ENCODE measurements around the gene IGFLR1. TPM values are rescaled to one million over a fixed set of nuclear protein-coding genes. Genes with fewer than 3 reads are reported as not detected.

IGFLR1 gene
- total RNA-seq, 1 experiment from 2014 or later: 4.9 TPM

- no peaks in the 10 kb centered on the region for H3K9me3 ChIP-seq (ENCODE audit: low read depth, low read length, poor library complexity, severe bottlenecking)
- no peak overlapping the region for H3K27ac ChIP-seq (ENCODE audit: low read depth, low read length, poor library complexity, severe bottlenecking)
- DNase-seq (ENCODE audit: low spot score): no peak
- TF ChIP-seq EZH2 (IDR thresholded peaks at IDR 0.05; ENCODE audit: borderline replicate concordance, low read depth, low read length, poor library complexity, severe bottlenecking) (no peak), CTCF (conservative IDR thresholded peaks at IDR 0.05; ENCODE audit: low read depth, low read length) (no peak)
- CTCF ChIA-PET: no interaction called here
- H3K36me3 ChIP-seq (ENCODE audit: insufficient read depth, low read length, poor library complexity, severe bottlenecking): no peaks in the 10 kb centered on the region
- intact Hi-C loops (cut with micrococcal nuclease; ENCODE audit: unreplicated experiment): no loop called here
- POLR2A ChIA-PET (ENCODE audit: low non-redundant PET): interaction anchor here (0.5 kb wide), 1 partner anchor 25 kb away, joined by 3 read pairs; no protein-coding TSS in a partner anchor
- no peaks in the 10 kb centered on the region for H3K4me1 ChIP-seq (ENCODE audit: insufficient read depth, low read length, poor library complexity, severe bottlenecking)
- H3K27me3 ChIP-seq (replicated peaks; ENCODE audit: insufficient read depth, low read depth, low read length, poor library complexity): no peaks in the 10 kb centered on the region
- H3K4me3 ChIP-seq (ENCODE audit: low read depth, low read length, poor library complexity, severe bottlenecking): no peak overlapping the region
- no TSS peak for BruUV-seq (replicated peaks)
These were observed 45.4 kb downstream of the IGFLR1 start for GRCh38 chr19:35696835-35697234.

GRCh38 chr19:35695895-35696422 lies 46.3 kb downstream of the IGFLR1 start:
- no peaks in the 10 kb centered on the region for H3K4me1 ChIP-seq (ENCODE audit: insufficient read depth, low read length, poor library complexity, severe bottlenecking)
- DNase-seq (ENCODE audit: low spot score): no peak
- CTCF ChIA-PET: interaction anchor here (1.4 kb wide), 1 partner anchor 45 kb away, joined by 14 read pairs; no protein-coding TSS in a partner anchor
- BruUV-seq (replicated peaks): no TSS peak
- TF ChIP-seq CTCF (conservative IDR thresholded peaks at IDR 0.05; ENCODE audit: low read depth, low read length) (no peak), EZH2 (IDR thresholded peaks at IDR 0.05; ENCODE audit: borderline replicate concordance, low read depth, low read length, poor library complexity, severe bottlenecking) (no peak)
- no peaks in the 10 kb centered on the region for H3K9me3 ChIP-seq (ENCODE audit: low read depth, low read length, poor library complexity, severe bottlenecking)
- POLR2A ChIA-PET (ENCODE audit: low non-redundant PET): no interaction called here
- H3K27ac ChIP-seq (ENCODE audit: low read depth, low read length, poor library complexity, severe bottlenecking): no peak overlapping the region
- H3K27me3 ChIP-seq (replicated peaks; ENCODE audit: insufficient read depth, low read depth, low read length, poor library complexity): no peaks in the 10 kb centered on the region
- intact Hi-C loops (cut with micrococcal nuclease; ENCODE audit: unreplicated experiment): loop anchor here (2.0 kb wide), 1 partner anchor 21 kb away; no protein-coding TSS in a partner anchor
- H3K36me3 ChIP-seq (ENCODE audit: insufficient read depth, low read length, poor library complexity, severe bottlenecking): no peaks in the 10 kb centered on the region
- no peak overlapping the region for H3K4me3 ChIP-seq (ENCODE audit: low read depth, low read length, poor library complexity, severe bottlenecking)

- Histone ChIP-seq H3K36me3 (ENCODE audit: insufficient read depth, low read length, poor library complexity, severe bottlenecking) (no peaks in the 10 kb centered on the region), H3K4me3 (ENCODE audit: low read depth, low read length, poor library complexity, severe bottlenecking) (no peak overlapping the region), H3K9me3 (ENCODE audit: low read depth, low read length, poor library complexity, severe bottlenecking) (no peaks in the 10 kb centered on the region), H3K27ac (ENCODE audit: low read depth, low read length, poor library complexity, severe bottlenecking) (no peak overlapping the region), H3K4me1 (ENCODE audit: insufficient read depth, low read length, poor library complexity, severe bottlenecking) (no peaks in the 10 kb centered on the region), H3K27me3 (replicated peaks; ENCODE audit: insufficient read depth, low read depth, low read length, poor library complexity) (no peaks in the 10 kb centered on the region)
- TF ChIP-seq CTCF (conservative IDR thresholded peaks at IDR 0.05; ENCODE audit: low read depth, low read length) (peak; percentile 98), EZH2 (IDR thresholded peaks at IDR 0.05; ENCODE audit: borderline replicate concordance, low read depth, low read length, poor library complexity, severe bottlenecking) (no peak)
- no TSS peak for BruUV-seq (replicated peaks)
- CTCF ChIA-PET: interaction anchor here (0.5 to 0.8 kb wide), 5 partner anchors 54 to 424 kb away, joined by 3 to 23 read pairs (median 4); partner anchors contain the start of gene LIN37
- POLR2A ChIA-PET (ENCODE audit: low non-redundant PET): interaction anchor here (0.7 kb wide), 1 partner anchor 342 kb away, joined by 3 read pairs; no protein-coding TSS in a partner anchor
- intact Hi-C loops (cut with micrococcal nuclease; ENCODE audit: unreplicated experiment): loop anchor here (2.0 to 5.0 kb wide), 3 partner anchors 23 to 239 kb away; no protein-coding TSS in a partner anchor
- peak; percentile 92 for DNase-seq (ENCODE audit: low spot score)
These were observed 48.2 kb downstream of the IGFLR1 start for GRCh38 chr19:35693835-35694599.
